ENCODE results near the gene CELF2.

Gene CELF2

GRCh38 chr10:11091517-11092102 lies 73.9 kb downstream of the CELF2 start:
- no peak for TF ChIP-seq CTCF (IDR thresholded peaks at IDR 0.05)
- H3K27ac ChIP-seq = no peak overlapping the region

GRCh38 chr10:11093771-11094736 lies 76.4 kb downstream of the CELF2 start:
- no peaks in the 10 kb centered on the region for H3K27me3 ChIP-seq (ENCODE audit: control insufficient read depth, insufficient read depth, low read length)
- TF ChIP-seq CTCF (IDR thresholded peaks at IDR 0.05) = no peak
- no peak overlapping the region for H3K4me2 ChIP-seq (ENCODE audit: low read length)
- no peaks in the 10 kb centered on the region for H3K9me3 ChIP-seq (ENCODE audit: control insufficient read depth, low read length)
- no peak overlapping the region for H3K4me3 ChIP-seq (ENCODE audit: low read depth, low read length)
- no peaks in the 10 kb centered on the region for H3K79me2 ChIP-seq
- no peak overlapping the region for H2AFZ ChIP-seq
- no peak overlapping the region for H3K9ac ChIP-seq
- H3K27ac ChIP-seq = no peak overlapping the region
- no peaks in the 10 kb centered on the region for H3K36me3 ChIP-seq (ENCODE audit: control insufficient read depth, insufficient read depth, low read length)
- no peaks in the 10 kb centered on the region for H3K4me1 ChIP-seq

More at GRCh38 chr10:11091517-11092102, 73.9 kb downstream of the CELF2 start:
- H2AFZ ChIP-seq = no peak overlapping the region
- no peak overlapping the region for H3K9ac ChIP-seq
- H3K36me3 ChIP-seq (ENCODE audit: control insufficient read depth, insufficient read depth, low read length) = no peaks in the 10 kb centered on the region
- H3K4me3 ChIP-seq (ENCODE audit: low read depth, low read length) = no peak overlapping the region
- no peaks in the 10 kb centered on the region for H3K9me3 ChIP-seq (ENCODE audit: control insufficient read depth, low read length)
- no peaks in the 10 kb centered on the region for H3K79me2 ChIP-seq
- H3K4me2 ChIP-seq (ENCODE audit: low read length) = no peak overlapping the region
- no peaks in the 10 kb centered on the region for H3K27me3 ChIP-seq (ENCODE audit: control insufficient read depth, insufficient read depth, low read length)
- H3K4me1 ChIP-seq = no peaks in the 10 kb centered on the region

GRCh38 chr10:11095374-11095801 lies 77.7 kb downstream of the CELF2 start:
- Histone ChIP-seq H3K4me2 (ENCODE audit: low read length) (no peak overlapping the region), H2AFZ (no peak overlapping the region), H3K36me3 (ENCODE audit: control insufficient read depth, insufficient read depth, low read length) (no peaks in the 10 kb centered on the region), H3K79me2 (no peaks in the 10 kb centered on the region), H3K27me3 (ENCODE audit: control insufficient read depth, insufficient read depth, low read length) (no peaks in the 10 kb centered on the region), H3K4me1 (no peaks in the 10 kb centered on the region), H3K4me3 (ENCODE audit: low read depth, low read length) (no peak overlapping the region), H3K9me3 (ENCODE audit: control insufficient read depth, low read length) (no peaks in the 10 kb centered on the region), H3K9ac (no peak overlapping the region), H3K27ac (no peak overlapping the region)
- no peak for TF ChIP-seq CTCF (IDR thresholded peaks at IDR 0.05)

- Histone ChIP-seq H3K27me3 (ENCODE audit: control insufficient read depth, insufficient read depth, low read length) (no peaks in the 10 kb centered on the region), H3K4me1 (no peaks in the 10 kb centered on the region), H3K36me3 (ENCODE audit: control insufficient read depth, insufficient read depth, low read length) (no peaks in the 10 kb centered on the region), H3K9me3 (ENCODE audit: control insufficient read depth, low read length) (no peaks in the 10 kb centered on the region), H3K4me3 (ENCODE audit: low read depth, low read length) (no peak overlapping the region), H3K79me2 (no peaks in the 10 kb centered on the region), H3K27ac (no peak overlapping the region), H3K9ac (no peak overlapping the region), H2AFZ (no peak overlapping the region), H3K4me2 (ENCODE audit: low read length) (no peak overlapping the region)
- TF ChIP-seq CTCF (IDR thresholded peaks at IDR 0.05) = no peak
Observed at GRCh38 chr10:11096422-11096821, 78.8 kb downstream of the CELF2 start.

All from parathyroid adenoma (tissue), 2 donors.